NT2/D1 (cell line): ENCODE measurements around the gene SEC22A.

Experiments
- YY1 ChIP-seq: IDR thresholded peaks from 2 replicates; pipeline ENCODE4 v1.6.1; 2011; ENCODE audit not compliant: insufficient read length, insufficient read depth
- ZNF274 ChIP-seq: IDR thresholded peaks from 2 replicates; pipeline ENCODE4 v1.6.1; 2011; ENCODE audit warnings: mild to moderate bottlenecking, low read depth, low read length

DNA sequence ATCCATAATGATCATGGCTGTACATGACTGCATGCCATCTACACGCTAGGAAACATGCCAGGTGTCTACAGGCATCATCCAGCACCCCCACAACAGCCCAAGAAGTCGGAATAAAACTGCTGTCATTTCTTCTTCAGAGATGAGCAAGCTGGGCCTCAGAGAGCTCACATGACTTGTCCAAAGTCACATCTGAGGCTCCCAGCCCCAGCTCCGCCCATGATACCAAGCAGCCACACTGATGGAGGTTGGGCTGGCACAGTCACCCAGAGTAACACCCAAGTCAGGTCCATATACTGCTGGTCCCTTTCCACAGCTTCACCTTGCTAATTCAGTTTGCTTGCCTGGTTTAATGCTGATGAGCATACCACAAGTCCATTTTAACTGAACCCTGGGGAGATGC lies 116.6 kb downstream of the SEC22A start:
- TF ChIP-seq ZNF274: no peak
- no peak for TF ChIP-seq YY1
